HG03025 (cell line): ENCODE results near the gene LMX1B.
"Not testable (repeated sequence)": the region's sequence is repeated elsewhere in the genome, so short reads cannot be mapped to it uniquely, and the experiment has no call there.

Experiments
- ATAC-seq: cut with Tn5 transposase; IDR thresholded peaks from one replicate; pipeline ENCODE4 v1.9.1; 2021; ENCODE audit warnings: mild to moderate bottlenecking, moderate library complexity; ENCODE audit not compliant: unreplicated experiment, low FRiP score

The LMX1B gene

GRCh38 chr9:126704157-126704891 is 90.6 kb downstream of the LMX1B start:
- no peak for ATAC-seq

GRCh38 chr9:126704892-126705766 is 91.4 kb downstream of the LMX1B start:
- no peak for ATAC-seq

- no peak for ATAC-seq
Measured at GRCh38 chr9:126705767-126706697, 92.3 kb downstream of the LMX1B start.

- ATAC-seq, result no peak
Measured at GRCh38 chr9:126706698-126707053, 92.9 kb downstream of the LMX1B start.

GRCh38 chr9:126707083-126707482 is 93.4 kb downstream of the LMX1B start:
- no peak for ATAC-seq

GRCh38 chr9:126707712-126708111 is 94.0 kb downstream of the LMX1B start:
- ATAC-seq, result not testable (repeated sequence)

GRCh38 chr9:126708178-126708577 is 94.5 kb downstream of the LMX1B start:
- no peak for ATAC-seq

- ATAC-seq, result no peak
Measured at GRCh38 chr9:126709241-126709640, 95.5 kb downstream of the LMX1B start.

- ATAC-seq, result no peak
Measured at GRCh38 chr9:126715382-126715781, 101.7 kb downstream of the LMX1B start.

- not testable (repeated sequence) for ATAC-seq
Measured at GRCh38 chr9:126717441-126717840, 103.7 kb downstream of the LMX1B start.

- no peak for ATAC-seq
Measured at GRCh38 chr9:126719618-126720031, 105.9 kb downstream of the LMX1B start.

- ATAC-seq, result no peak
Measured at GRCh38 chr9:126720036-126720435, 106.3 kb downstream of the LMX1B start.

- no peak for ATAC-seq
Measured at GRCh38 chr9:126720661-126721563, 107.2 kb downstream of the LMX1B start.

GRCh38 chr9:126721564-126721981 is 107.8 kb downstream of the LMX1B start:
- no peak for ATAC-seq

- peak; percentile 71 for ATAC-seq
Measured at GRCh38 chr9:126722252-126722921, 108.7 kb downstream of the LMX1B start.

GRCh38 chr9:126722922-126723806 is 109.4 kb downstream of the LMX1B start:
- no peak for ATAC-seq

- ATAC-seq, result no peak
Measured at GRCh38 chr9:126723807-126724172, 110.1 kb downstream of the LMX1B start.

GRCh38 chr9:126724226-126724625 is 110.5 kb downstream of the LMX1B start:
- no peak for ATAC-seq
